OCI-LY7 (cell line): ENCODE measurements around the gene SEC61B.

Experiments
- CTCF ChIP-seq: fragments of 200-600 bp; sonication (generic); conservative IDR thresholded peaks from 2 replicates; pipeline ENCODE4 v1.5.1; 2014; ENCODE audit warnings: mild to moderate bottlenecking, antibody characterized with exemption, low read length, moderate library complexity, mixed read lengths
- EZH2phosphoT487 ChIP-seq: fragments of 200-600 bp; sonication (generic); IDR thresholded peaks from 2 replicates; pipeline ENCODE4 v1.6.1; 2018; ENCODE audit warnings: low read depth, borderline replicate concordance, mild to moderate bottlenecking, mixed run types, antibody characterized with exemption, low read length, moderate library complexity, mixed read lengths

GRCh38 chr9:99251157-99251556, 29.1 kb downstream of the SEC61B start:
- TF ChIP-seq CTCF (no peak), EZH2phosphoT487 (no peak)
